ENCODE measurements around the gene XPO1.

GRCh38 chr2:61520261-61520660 lies 17.9 kb downstream of the XPO1 start:
- TF ChIP-seq CTCF (conservative IDR thresholded peaks at IDR 0.05; ENCODE audit: low read depth, low read length) (no peak), ELK1 (IDR thresholded peaks at IDR 0.05; ENCODE audit: borderline replicate concordance, low read depth, low read length) (no peak), USF2 (IDR thresholded peaks at IDR 0.05; ENCODE audit: low read depth, low read length) (no peak), RAD21 (IDR thresholded peaks at IDR 0.05; ENCODE audit: low read length) (no peak), RFX5 (IDR thresholded peaks at IDR 0.05; ENCODE audit: low read depth, low read length) (no peak)
